Measurements from ENCODE around the gene PEAK1. TPM values are rescaled to one million over a fixed set of nuclear protein-coding genes. Genes with fewer than 3 reads are reported as not detected.

Gene PEAK1
- total and polyA plus RNA-seq, 8 donors = 58.3 to 86.9 (median 64.3) TPM

GRCh38 chr15:77414789-77415442 lies 5.0 kb downstream of the PEAK1 start:
- intact Hi-C loops (cut with DNase I) = no loop called here
- Histone ChIP-seq H3K27me3 (no peaks in the 10 kb centered on the region), H3K4me3 (no peak overlapping the region), H3K27ac (peak overlapping the region in 1 of 2 donors; percentile 57), H3K9me3 (no peaks in the 10 kb centered on the region), H3K4me1 (peaks cover 20 to 66% of the 10 kb centered on the region in 2 donors), H3K36me3 (no peaks in the 10 kb centered on the region)
- no peak for ATAC-seq
- TF ChIP-seq CTCF (IDR thresholded peaks at IDR 0.05) = no peak
- DNase-seq = no peak

- no peak for ATAC-seq
- no peaks in the 10 kb centered on the region for H3K27me3 ChIP-seq
- DNase-seq = no peak
- no peaks in the 10 kb centered on the region for H3K9me3 ChIP-seq
- peaks cover 20 to 72% of the 10 kb centered on the region in 2 donors for H3K4me1 ChIP-seq
- H3K4me3 ChIP-seq = no peak overlapping the region
- no peaks in the 10 kb centered on the region for H3K36me3 ChIP-seq
- no peak for TF ChIP-seq CTCF (IDR thresholded peaks at IDR 0.05)
- no peak overlapping the region for H3K27ac ChIP-seq
- intact Hi-C loops (cut with DNase I) = no loop called here
These were observed 6.1 kb downstream of the PEAK1 start for GRCh38 chr15:77413699-77414349.

- ATAC-seq = peak; percentile 25
- no peak overlapping the region for H3K27ac ChIP-seq
- no peak for DNase-seq
These were observed 6.8 kb downstream of the PEAK1 start for GRCh38 chr15:77412972-77413698.

GRCh38 chr15:77411619-77411976 lies 8.3 kb downstream of the PEAK1 start:
- H3K27me3 ChIP-seq = no peaks in the 10 kb centered on the region
- H3K9me3 ChIP-seq = no peaks in the 10 kb centered on the region
- no peaks in the 10 kb centered on the region for H3K36me3 ChIP-seq
- peaks cover 16 to 51% of the 10 kb centered on the region in 2 donors for H3K4me1 ChIP-seq
- no peak for TF ChIP-seq CTCF (IDR thresholded peaks at IDR 0.05)
- H3K4me3 ChIP-seq = no peak overlapping the region
- no peak overlapping the region for H3K27ac ChIP-seq
- intact Hi-C loops (cut with DNase I) = no loop called here
- DNase-seq (no peak), ATAC-seq (no peak)

More at GRCh38 chr15:77412972-77413698, 6.8 kb downstream of the PEAK1 start:
- TF ChIP-seq CTCF (IDR thresholded peaks at IDR 0.05) = no peak
- Histone ChIP-seq H3K36me3 (no peaks in the 10 kb centered on the region), H3K27me3 (no peaks in the 10 kb centered on the region), H3K9me3 (no peaks in the 10 kb centered on the region), H3K4me3 (no peak overlapping the region), H3K4me1 (peaks cover 20 to 65% of the 10 kb centered on the region in 2 donors)
- intact Hi-C loops (cut with DNase I) = no loop called here
